HG03439 (cell line): Measurements from ENCODE around the gene CD52.
"Not testable (repeated sequence)": the region's sequence is repeated elsewhere in the genome, so short reads cannot be mapped to it uniquely, and the experiment has no call there.

Experiments
- ATAC-seq: cut with Tn5 transposase; IDR thresholded peaks from one replicate; pipeline ENCODE4 v1.9.1; 2021; ENCODE audit warnings: mild to moderate bottlenecking, moderate library complexity; ENCODE audit not compliant: unreplicated experiment

CD52 gene

GRCh38 chr1:26283871-26284596 lies 33.7 kb upstream of the CD52 start:
- ATAC-seq, result no peak

- peak; percentile 37 for ATAC-seq
Measured at GRCh38 chr1:26284597-26285347, 33.0 kb upstream of the CD52 start.

- ATAC-seq, result no peak
Measured at GRCh38 chr1:26285366-26286063, 32.2 kb upstream of the CD52 start.

GRCh38 chr1:26286064-26286416 lies 31.7 kb upstream of the CD52 start:
- no peak for ATAC-seq

GRCh38 chr1:26287033-26287711 lies 30.6 kb upstream of the CD52 start:
- ATAC-seq, result no peak

- no peak for ATAC-seq
Measured at GRCh38 chr1:26287811-26288210, 29.9 kb upstream of the CD52 start.

GRCh38 chr1:26288311-26288941 lies 29.3 kb upstream of the CD52 start:
- ATAC-seq, result no peak

GRCh38 chr1:26289158-26290059 lies 28.3 kb upstream of the CD52 start:
- no peak for ATAC-seq

- ATAC-seq, result no peak
Measured at GRCh38 chr1:26290122-26290881, 27.5 kb upstream of the CD52 start.

GRCh38 chr1:26290882-26291261 lies 26.9 kb upstream of the CD52 start:
- ATAC-seq, result no peak

- ATAC-seq, result no peak
Measured at GRCh38 chr1:26291433-26291832, 26.3 kb upstream of the CD52 start.

GRCh38 chr1:26291939-26292338 lies 25.8 kb upstream of the CD52 start:
- no peak for ATAC-seq

GRCh38 chr1:26292735-26293134 lies 25.0 kb upstream of the CD52 start:
- ATAC-seq, result not testable (repeated sequence)

- ATAC-seq, result no peak
Measured at GRCh38 chr1:26293911-26294463, 23.8 kb upstream of the CD52 start.

GRCh38 chr1:26295194-26296138 lies 22.3 kb upstream of the CD52 start:
- no peak for ATAC-seq

GRCh38 chr1:26296340-26297056 lies 21.3 kb upstream of the CD52 start:
- ATAC-seq, result no peak
